SU-DHL-6 (cell line): ENCODE data around the gene ANKRD33.

Experiments
- EZH2phosphoT487 ChIP-seq: fragments of 200-600 bp; sonication (generic), shearing (Covaris generic); conservative IDR thresholded peaks from 2 replicates; pipeline ENCODE4 v1.6.1; 2018; ENCODE audit warnings: mild to moderate bottlenecking, antibody characterized with exemption, low read length, moderate library complexity, mixed read lengths
- TF ChIP-seq, protein P1 (sequence below): fragments of 200-600 bp; sonication (generic); IDR thresholded peaks from one replicate; pipeline ENCODE4 v1.5.1; 2017; ENCODE audit warnings: antibody characterized with exemption, mild to moderate bottlenecking, low read length, moderate library complexity; ENCODE audit not compliant: insufficient read depth, poor library complexity, severe bottlenecking

DNA sequence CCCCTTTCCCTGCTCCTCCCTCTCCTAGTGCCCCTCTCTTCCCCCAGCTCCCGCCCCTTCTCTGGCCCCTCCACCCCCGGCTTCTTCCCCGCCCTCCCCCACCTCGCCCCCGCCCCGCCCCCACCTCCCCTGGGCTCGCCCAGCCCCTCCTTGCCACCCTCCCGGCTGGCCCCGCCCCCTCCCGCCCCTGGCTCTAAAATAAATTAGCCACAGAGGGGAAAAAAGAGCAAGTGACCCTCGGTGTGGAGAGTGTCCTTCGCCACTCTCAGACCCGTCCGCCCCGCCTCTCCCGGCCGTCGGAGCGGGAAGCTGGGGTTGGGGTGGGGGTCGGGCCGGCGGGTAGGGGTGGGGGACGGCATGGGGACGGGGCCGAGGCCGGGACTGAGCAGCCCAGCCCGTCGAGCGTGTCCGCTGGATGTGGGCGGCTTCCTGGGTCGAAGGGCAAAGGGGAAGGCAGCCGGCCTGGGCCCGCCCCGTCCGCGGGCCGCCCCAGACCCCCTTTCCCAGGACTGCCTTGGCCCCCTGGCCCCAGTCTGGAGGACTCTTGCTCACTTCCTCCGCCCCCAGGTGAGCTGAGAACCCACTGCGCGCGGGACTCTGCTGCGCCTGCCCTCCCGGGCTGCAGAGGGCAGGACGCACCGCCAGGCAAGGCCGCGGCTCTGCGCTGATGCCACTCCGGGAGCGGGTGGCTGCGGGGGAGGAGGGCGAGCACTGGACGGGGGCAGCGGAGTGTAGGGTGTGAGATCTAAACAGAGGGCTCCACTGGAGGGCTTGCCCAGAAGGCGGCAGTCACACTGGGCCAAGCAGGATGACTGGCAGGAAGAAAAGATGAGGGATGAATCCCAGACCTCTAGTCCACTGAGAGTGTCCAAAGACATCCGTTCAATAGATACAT, 38.8 kb upstream of the ANKRD33 start:
- TF ChIP-seq, protein P1, sequence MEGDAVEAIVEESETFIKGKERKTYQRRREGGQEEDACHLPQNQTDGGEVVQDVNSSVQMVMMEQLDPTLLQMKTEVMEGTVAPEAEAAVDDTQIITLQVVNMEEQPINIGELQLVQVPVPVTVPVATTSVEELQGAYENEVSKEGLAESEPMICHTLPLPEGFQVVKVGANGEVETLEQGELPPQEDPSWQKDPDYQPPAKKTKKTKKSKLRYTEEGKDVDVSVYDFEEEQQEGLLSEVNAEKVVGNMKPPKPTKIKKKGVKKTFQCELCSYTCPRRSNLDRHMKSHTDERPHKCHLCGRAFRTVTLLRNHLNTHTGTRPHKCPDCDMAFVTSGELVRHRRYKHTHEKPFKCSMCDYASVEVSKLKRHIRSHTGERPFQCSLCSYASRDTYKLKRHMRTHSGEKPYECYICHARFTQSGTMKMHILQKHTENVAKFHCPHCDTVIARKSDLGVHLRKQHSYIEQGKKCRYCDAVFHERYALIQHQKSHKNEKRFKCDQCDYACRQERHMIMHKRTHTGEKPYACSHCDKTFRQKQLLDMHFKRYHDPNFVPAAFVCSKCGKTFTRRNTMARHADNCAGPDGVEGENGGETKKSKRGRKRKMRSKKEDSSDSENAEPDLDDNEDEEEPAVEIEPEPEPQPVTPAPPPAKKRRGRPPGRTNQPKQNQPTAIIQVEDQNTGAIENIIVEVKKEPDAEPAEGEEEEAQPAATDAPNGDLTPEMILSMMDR: no peak
- TF ChIP-seq EZH2phosphoT487: no peak
